GM19239 (cell line): ENCODE measurements around the gene ASTN2.
"Not testable (repeated sequence)": the region's sequence is repeated elsewhere in the genome, so short reads cannot be mapped to it uniquely, and the experiment has no call there.

Source experiments
- DNase-seq: peaks from one replicate; pipeline ENCODE4 v3.0.0; 2011; ENCODE audit warnings: low spot score; ENCODE audit not compliant: insufficient read length
- FAIRE-seq: peaks from 2 replicates; lab custom pipeline; 2011; peaks lifted over from hg19 to GRCh38; lab: Jason Lieb, UNC

The ASTN2 gene

DNA sequence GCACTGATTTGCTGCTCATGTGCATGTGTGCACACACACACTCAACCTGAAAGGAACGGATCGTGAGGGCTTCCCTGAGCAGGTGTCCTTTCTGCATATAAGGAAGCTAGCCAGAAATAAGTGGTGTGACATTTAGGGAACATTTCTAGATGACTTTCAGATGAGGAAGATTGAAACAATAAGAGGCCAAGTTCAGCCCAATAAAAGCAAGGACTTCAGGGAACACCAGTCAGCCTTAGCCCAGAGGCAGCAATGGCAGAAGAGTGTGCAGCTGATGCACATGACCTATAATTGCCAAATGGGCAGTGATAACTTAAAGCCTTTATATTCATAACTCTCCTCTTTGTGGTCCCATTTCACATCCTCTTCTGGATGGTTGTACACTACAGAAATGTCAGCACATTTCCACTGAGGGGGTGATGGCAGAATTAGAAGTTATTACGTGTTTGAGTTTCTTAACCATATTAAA, 472.2 kb downstream of the ASTN2 start:
- FAIRE-seq, result no peak
- DNase-seq, result no peak

DNA sequence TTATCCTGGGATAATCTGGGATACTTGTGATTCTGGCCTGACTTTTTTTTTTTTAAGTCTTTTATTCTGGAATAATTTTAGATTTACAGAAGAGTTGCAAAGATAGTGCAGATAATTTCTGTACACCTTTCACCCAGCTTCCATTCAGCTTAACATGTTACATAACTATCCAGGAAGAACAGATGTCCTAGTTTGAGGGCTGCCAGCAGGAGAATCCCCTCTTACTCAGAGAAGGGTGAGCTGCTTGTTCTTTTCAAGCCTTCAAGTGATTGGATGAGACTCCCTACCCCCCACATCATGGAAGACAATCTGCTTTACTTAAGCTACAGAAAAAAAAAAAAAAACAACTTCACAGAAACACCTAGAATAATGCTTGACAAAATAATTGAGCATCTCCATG, 473.6 kb downstream of the ASTN2 start:
- FAIRE-seq, result no peak
- no peak for DNase-seq

DNA sequence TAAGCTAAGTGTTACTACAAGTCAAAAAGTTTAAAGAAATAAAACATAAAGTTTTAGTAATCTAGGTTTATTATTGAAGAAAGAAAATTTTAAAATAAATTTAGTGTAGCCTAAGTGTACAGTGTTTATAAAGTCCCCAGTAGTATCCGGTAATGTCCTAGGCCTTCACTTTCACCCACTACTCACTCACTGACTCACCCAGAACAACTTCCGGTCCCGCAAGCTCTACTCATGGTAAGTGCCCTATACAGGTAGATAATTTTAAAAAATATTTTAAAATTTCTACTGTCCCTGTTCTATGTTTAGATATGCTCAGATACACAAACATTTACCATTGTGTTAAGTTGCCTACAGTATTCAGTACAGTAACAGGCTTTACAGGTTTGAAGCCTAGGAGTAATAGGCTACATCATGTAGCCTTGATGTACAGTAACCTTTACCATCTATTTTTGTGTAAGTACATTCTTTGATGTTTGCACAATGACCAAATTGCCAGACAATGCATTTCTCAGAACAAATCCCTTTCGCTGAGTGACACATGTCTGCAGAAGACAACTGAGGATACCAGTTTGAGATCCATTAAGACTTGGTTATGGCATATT, 474.1 kb downstream of the ASTN2 start:
- FAIRE-seq, result no peak

DNA sequence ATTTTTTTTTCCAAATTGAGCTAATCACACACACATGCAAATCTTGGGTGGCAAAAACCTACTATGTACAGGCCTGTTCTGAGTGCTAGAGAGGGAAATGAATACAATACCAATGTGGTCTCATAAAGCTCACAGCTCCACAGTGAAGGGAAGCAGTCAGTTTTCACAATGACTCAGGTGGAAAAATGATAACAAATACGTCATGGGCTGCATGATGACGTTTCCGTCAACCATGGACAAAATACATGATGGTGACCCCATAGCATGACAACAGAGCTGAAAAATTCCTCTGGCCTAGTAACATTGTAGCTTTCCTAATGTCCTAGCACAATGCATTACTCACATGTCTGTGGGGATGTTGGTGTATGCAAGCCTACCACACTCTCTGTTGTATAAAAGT, 475.2 kb downstream of the ASTN2 start:
- no peak for DNase-seq
- no peak for FAIRE-seq

More for the DNA sequence above, 474.1 kb downstream of the ASTN2 start:
- no peak for DNase-seq

DNA sequence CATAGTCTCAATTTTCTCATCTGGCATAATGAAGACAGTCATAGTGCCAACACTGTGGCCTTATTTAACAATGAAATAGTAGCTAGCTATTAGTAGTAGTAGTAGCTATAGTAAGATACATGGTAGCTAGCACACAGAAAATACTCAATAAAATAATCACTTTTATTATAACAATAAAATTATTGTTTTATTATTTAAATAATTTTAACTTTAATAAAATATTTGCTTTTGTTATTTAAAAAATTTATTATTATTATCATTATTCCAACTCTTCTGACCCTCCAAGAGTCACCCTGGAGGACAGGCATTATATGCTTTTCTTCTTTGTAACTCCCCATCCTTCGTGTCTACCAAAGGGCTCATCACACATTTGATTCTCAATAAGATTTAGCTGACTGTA, 475.7 kb downstream of the ASTN2 start:
- FAIRE-seq, result no peak

DNA sequence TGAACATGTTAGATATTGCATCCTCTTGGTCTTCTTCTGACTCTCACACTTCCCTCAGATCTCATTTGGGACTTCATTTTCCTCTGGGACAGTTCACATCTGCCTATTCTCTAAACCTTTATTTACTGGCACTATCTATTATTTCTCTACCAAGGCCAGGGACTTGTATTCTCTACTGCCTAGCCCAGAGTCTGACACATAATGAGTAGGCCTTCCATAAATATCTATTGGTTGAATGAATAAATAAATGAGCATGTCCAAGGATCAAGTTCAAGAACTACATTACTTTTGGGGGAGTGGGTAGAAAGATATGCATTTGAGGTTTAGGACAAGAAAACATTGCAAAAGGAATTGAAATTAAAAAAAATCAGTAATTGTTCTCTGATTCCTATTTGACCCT, 477.5 kb downstream of the ASTN2 start:
- FAIRE-seq (no peak), DNase-seq (no peak)

More for the DNA sequence above, 475.7 kb downstream of the ASTN2 start:
- no peak for DNase-seq

DNA sequence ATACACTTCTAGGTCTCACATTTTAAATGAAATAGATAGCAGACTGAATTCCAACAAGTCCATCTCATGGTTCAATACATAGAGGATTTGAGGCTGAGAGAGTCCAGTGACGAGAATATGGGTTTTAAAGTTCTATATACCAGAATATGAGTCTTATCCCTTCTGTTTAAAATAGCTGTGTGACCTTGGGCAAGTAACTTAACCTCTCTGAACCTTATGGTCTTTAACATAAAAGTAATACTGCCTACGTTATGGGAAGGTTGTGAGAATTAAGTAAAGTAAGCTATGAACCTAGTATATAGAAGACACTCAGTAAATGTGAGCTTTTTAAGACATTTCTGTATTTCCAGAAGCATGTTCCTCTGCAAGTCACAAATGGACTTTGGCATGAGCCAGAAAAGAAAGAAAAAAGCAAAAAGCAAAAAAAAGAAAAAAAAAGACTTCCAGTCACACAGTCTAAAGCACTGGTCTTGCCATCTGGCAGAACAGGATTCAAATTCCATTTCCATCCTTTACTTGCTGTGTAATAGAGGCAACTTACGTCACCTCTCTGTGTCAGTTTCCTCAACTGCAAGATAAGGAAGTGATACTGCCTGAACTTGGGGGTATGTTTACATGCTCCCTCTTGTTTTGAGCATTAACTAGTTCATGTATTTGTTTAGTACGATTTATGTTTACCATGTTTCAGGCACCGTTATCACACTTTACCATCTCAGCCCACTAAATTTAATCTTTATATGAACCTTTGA, 479.5 kb downstream of the ASTN2 start:
- DNase-seq, result no peak
- FAIRE-seq, result no peak

DNA sequence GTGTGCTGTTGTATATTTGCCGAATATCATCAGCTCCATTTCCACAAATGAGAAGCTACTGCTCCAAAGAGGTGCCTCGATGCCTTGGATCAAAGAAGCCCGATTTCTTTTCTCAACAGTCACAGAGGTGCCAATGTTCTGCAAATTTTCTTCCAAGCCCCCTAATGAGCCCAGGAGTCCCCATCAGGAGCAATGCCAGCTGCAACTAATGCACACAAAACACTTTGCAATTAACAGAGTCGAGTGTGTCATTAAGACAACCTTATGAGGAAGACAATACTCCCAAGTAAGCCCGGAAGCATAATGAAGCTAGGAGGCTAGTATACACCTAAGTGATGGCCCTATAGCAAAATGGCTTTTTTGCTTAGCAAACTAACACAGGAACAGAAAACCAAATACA, 480.7 kb downstream of the ASTN2 start:
- DNase-seq, result no peak
- no peak for FAIRE-seq

DNA sequence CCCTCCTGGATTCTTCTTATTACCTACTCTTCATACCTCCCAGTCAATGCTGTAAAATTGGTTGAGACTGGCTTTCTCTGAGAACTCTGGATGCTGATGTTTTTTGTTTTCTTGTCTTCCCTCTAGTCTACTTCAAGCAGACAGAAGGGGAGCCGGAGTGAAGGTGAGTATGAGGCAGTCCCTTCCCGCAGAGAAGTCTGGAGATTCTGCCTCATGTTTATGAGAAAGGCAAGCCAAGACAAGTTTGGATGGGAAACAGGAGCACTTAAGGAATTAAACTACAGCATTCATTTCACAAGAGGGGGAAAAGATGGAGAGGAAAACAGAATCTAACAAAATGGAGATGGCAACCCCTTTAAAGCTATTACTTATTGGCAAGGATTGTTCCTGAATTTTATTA, 481.6 kb downstream of the ASTN2 start:
- DNase-seq (no peak), FAIRE-seq (no peak)

DNA sequence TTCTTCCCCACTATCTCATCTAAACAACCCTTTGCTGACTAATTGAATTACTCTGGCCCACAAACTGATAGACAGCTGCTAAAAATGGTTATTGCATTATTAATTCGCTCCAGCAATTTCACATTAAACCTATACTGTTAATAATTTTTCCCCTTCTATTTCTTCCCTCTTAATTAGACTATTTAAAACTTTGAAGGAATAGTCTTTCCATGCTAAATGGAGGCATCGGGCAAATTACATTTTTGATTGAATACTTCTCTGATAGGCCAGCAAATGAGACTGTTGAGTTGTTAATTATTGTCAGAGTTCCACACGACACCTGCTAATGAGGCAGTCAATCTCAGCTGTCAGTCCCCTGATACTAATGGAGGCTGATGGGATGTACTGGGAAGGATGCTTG, 485.2 kb downstream of the ASTN2 start:
- no peak for FAIRE-seq
- DNase-seq, result no peak

DNA sequence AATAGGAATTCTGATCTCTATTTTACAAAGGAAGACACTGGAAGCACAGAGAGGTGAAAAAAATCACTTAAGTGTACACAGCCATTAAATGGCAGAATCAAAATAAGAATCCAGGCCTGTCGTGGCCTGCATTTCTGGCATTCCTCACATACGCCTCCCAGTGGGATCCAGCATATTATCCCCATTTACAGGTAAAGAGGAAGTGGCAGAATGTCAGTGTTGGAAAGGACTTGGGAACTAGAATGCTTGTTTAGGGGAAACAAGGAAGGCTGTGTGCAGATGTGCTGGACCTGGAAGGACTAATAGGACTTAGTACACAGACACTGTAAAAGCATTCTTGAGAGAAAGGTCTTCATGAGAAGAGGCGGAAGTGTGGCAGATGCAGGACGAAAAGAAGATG, 486.0 kb downstream of the ASTN2 start:
- no peak for FAIRE-seq
- DNase-seq, result no peak

DNA sequence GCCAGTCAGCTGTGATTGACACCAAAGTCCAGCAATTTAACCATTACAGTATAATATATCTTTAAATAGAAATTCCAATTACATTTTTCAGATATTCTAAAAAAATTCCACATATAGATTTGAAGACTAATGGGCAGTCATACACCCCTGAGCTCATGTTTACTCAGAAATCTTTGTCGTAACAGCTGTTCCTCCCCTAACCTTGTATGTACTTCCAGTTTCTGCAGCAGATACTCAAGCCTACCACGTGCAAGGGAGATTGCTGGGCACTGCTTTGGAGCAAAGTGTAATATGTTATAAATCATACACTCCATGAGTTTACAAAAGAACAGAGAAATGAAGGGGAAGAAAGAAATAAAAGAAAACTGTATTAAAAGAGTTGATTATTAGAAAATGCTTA, 486.6 kb downstream of the ASTN2 start:
- FAIRE-seq, result no peak
- no peak for DNase-seq

DNA sequence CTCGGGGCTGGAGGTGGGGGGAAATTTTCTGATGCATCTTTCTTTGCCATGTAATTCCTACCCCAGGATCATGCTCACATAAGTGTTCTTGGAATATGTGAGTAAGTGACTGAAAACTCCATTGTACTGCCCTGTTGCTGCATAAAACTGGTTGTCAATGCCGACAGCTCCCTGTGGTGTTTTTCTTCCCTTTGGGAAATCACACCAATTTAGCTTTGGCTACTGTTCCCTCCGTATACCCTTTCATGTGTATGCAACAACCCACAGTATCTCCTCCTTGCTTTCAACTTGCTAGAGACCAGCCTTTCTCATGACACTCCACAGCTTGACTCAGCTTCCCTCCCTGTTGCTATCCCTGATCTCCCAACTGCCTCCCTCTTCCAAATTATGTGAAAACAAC, 487.1 kb downstream of the ASTN2 start:
- DNase-seq, result no peak
- no peak for FAIRE-seq

DNA sequence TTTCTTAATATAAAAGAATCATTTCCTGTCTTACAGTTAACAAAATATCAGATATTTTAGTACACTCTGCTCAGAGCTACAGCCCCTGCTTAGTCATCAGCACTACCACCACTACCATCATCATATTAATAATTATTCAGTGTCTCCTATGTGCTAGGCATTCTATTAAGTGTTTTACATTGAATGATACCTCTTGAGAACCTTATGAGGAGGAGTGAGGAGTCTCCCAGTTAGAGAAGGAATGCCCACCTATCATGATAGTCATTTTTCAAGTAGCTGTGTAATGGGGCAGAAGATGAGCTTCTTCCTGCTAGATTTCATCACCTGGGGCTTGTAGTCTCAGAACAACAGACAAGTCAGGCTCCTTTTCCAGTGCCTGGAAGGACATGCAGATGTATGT, 489.7 kb downstream of the ASTN2 start:
- no peak for FAIRE-seq
- DNase-seq, result no peak

DNA sequence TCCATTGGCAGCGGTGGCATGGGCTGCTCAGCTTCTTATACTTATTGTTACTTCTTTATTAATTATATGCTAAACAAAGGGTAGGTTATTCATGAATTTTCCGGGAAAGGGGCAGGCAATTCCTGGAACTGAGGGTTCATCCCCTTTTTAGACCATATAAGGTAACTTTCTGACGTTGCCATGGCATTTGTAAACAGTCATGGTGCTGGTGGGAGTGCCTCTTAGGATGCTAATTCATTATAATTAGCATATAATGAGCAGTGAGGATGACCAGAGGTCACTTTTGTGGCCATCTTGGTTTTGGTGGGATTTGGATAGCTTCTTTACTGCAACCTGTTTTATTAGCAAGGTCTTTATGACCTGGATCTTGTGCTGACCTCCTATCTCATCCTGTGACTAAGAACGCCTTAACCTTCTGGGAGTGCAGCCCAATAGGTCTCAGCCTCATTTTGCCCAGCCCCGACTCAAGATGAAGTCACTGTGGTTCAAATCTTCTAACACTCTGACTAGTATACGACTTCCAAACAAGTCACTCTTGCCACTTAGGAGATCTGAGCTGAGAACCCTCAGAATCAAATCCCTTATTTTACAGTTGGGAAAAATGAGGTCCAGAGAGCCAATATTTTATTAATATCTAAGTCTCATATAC, 490.3 kb downstream of the ASTN2 start:
- no peak for FAIRE-seq

DNA sequence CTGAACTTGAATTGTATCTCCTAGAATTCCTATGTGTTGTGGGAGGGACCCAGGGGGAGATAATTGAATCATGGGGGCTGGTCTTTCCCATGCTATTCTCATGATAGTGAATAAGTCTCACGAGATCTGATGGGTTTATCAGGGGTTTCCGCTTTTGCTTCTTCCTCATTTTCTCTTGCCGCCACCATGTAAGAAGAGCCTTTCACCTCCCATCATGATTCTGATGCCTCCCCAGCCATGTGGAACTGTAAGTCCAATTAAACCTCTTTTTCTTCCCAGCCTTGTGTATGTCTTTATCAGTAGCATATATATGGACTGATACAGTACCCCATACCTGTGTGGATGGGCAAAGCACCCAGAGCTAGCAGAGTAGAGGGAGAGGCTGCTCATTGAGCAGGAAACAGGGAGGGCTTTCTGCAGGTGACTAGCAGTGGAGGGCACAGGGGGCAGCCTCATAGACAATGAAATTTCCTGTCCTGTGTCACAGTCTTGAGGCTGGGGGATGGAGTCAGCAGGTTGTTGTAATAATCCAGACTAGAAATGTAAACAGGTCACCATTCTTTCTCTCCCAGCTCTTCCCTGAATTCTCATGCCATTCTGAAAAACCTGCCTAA, 496.9 kb downstream of the ASTN2 start:
- not testable (repeated sequence) for DNase-seq, FAIRE-seq

More for the DNA sequence above, 490.3 kb downstream of the ASTN2 start:
- no peak for DNase-seq

DNA sequence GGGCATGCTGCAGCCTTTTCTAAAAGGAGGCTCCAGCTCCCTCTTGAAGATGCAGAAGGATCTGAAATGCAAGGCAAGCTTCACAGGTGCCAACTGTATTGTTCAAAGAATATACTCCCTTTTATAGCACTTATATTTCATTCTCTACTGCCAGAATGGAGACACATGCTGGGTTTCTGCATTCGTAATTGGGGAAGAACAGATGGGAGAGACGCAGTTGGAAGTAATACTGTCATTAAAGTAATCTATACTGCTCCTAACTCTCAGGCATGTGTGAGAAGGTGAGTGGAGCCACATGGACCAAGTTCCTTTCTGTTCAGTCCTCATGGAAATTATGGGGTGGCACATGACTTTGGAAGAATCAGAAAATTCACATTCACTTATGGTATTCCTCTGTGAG, 501.3 kb downstream of the ASTN2 start:
- FAIRE-seq (no peak), DNase-seq (no peak)

DNA sequence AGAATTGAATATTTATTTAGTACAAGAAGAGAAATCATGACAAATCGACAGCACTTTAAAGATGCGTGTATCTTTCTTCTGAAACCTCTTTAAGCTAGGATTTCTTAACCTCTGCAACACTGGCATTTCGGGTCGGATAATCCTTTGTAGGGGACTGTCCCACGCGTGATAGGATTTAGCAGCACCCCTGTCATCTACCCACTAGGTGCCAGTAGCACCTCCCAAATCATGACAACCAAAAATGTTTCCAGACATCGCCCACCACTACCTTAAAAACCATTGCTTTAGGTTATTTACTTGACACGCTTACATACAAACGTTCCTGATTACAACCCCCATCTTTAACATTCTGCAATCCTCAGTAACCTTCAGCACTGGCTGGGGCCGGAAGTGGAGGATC, 504.7 kb downstream of the ASTN2 start:
- no peak for FAIRE-seq
- no peak for DNase-seq

DNA sequence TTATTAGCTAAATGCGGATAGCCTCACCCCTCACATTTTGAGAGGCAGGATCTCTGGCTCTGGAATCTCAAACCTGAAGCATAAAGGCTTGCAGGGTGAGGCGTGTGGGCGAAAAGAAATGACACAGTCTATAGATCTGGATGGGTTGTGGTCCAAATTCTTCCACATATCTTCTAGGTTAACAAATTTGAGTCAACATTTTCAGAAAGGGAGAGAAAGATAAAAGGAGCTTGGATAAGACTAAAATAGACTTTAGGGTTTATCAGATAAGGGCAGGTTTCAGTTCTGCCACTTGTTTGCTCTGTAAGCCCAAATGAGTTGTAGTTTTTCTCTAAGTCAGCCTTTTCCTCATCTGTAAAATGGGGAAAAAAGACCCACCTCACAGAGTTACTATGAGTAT, 506.9 kb downstream of the ASTN2 start:
- no peak for DNase-seq
- FAIRE-seq, result no peak

DNA sequence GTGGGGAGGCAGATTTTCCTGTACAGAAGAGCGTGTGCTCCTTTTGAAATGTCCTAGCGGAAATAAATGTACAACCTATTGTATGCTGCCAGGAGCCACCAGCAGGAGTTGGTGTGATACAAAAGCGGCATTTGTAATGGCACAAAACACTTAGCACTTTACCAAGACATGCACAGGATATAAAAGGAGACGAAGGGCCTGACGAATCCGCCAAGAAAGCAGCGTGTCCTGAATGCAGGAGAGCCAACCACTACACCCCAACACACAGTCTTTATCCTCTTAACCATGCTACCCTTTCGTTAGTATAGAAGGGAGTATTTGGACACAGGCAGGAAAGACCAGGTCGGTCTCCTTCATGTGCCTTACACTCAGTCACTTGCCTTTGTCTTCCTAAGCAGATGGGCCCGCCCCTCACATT, 509.7 kb downstream of the ASTN2 start:
- no peak for FAIRE-seq
- DNase-seq, result no peak

DNA sequence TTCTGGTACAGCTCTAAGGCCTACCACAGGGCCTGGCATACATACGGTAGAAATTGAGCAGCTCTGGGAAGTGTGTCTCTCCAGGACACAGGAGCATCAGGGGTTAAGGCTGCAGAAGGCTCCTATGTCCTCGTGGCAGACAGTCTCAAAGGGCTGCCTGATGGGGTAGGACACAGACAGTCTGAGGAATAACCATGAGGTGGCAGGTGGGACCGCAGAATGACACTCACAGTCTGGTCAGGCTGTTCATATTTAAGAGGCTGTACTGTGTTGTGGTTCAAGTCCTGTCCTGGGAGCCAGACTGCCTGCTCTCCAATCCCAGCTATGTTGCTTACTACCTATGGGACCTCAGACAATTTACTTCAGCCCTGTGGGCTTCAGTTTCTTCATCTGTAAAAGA, 510.7 kb downstream of the ASTN2 start:
- FAIRE-seq (no peak), DNase-seq (no peak)
